GM11168 (cell line): ENCODE results near the gene TMC8.
"Not testable (repeated sequence)": the region's sequence is repeated elsewhere in the genome, so short reads cannot be mapped to it uniquely, and the experiment has no call there.

ENCODE experiments used
- in situ Hi-C: fragments of 300-500 bp; cut with MboI; formaldehyde crosslinking; loops from one replicate; pipeline ENCODE4 v1.12.0; 2022; ENCODE audit warnings: low sequenced_read_pairs; ENCODE audit not compliant: unreplicated experiment

TMC8 gene

GRCh38 chr17:78130437-78131101 is at the start of gene TMC8:
Gene TMC8, plus strand, starts transcription at chr17:78130771. Its CDS starts 818 bp downstream, at chr17:78131589.
- in situ Hi-C loops: loop anchor here (5.0 kb wide), 1 partner anchor 42 kb away; no protein-coding TSS in a partner anchor

DNA sequence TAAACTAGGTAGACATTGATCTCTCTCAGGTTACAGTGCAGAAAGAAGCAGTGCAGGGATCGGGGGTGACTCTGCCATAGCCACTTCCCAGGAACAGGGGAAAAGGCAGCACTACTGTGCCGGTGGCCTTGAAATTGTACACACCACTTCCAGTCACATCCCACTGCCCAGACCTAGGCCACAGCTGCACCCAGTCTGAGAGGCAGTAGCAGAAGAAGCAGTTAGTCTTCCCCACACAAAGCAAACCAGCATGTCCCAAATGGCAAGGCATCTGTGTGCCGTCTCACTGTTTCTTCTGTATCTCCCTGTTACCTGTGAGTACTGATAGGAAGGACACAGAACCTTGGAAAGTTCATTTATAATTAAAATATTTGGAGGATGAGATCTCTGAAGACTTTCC is 49.0 kb upstream of the TMC8 start:
- in situ Hi-C loops: no loop called here

DNA sequence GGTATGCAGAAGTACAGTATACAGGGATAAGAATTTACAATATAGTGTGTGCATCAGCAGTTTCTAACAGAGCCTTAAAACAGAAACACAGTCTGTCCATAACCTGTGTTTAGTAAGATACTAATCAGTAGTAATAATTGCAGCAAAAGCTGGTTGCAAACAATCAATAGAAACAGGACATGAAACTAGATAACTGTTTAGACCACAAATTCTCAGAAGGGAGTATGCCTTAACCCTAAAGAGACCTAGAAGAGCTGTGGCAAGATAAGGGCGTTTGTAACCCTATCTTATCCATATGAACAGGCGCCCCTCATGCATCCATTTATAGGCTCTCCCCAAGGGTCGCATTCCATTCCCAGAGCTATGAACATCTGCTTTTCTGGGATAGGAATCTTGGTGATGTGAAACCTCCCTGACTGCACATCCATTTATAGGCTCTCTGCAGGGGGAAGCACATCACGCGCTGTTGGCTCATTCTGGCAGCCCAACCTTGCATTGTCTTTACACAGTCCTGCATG is 48.2 kb upstream of the TMC8 start:
- in situ Hi-C loops: not testable (repeated sequence)

DNA sequence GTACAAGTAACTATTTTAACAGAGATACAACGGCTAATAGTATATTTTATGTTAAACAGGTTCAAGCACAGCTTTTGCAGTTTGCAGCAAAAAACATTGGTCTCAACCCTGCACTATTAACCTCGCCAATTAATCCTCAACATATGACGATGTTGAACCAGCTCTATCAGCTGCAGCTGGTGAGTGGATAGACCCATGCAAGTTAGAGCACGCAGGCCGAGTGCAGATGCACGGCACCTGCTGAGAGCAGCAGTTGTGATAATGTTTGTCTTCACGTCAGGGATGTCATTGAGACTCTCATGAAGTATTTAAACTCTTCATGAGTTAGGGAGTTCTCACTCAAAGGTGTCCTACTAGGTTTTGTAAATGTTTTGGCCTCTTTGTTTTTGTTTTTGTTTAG is 47.6 kb upstream of the TMC8 start:
- in situ Hi-C loops: no loop called here

- in situ Hi-C loops: no loop called here
These were observed 43.8 kb upstream of the TMC8 start for GRCh38 chr17:78086740-78087139.

- in situ Hi-C loops: no loop called here
These were observed 42.0 kb upstream of the TMC8 start for GRCh38 chr17:78088529-78088928.

GRCh38 chr17:78089576-78090281 is 40.8 kb upstream of the TMC8 start:
- in situ Hi-C loops: no loop called here

- in situ Hi-C loops: no loop called here
These were observed 37.7 kb upstream of the TMC8 start for GRCh38 chr17:78092794-78093324.

- in situ Hi-C loops: no loop called here
These were observed 35.5 kb upstream of the TMC8 start for GRCh38 chr17:78095035-78095434.

DNA sequence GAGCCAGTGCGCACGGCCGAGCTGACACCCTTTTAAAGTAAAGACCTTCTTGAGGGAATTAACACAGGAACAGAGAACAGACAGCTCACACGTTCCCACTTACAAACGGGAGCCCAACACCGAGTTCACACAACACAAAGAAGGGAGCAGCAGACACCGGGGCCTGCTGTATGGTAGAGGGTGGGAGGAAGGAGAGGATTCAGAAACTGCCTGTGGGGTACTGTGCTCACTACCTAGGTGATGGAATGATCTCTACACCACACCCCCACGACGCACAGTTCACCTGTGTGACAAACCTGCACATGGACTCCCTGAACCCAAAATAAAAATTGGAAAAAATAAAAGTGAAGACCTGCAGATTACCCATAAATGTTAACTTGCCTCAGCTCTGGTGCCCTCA is 34.5 kb upstream of the TMC8 start:
- in situ Hi-C loops: no loop called here

- in situ Hi-C loops: no loop called here
These were observed 29.5 kb upstream of the TMC8 start for GRCh38 chr17:78101112-78101511.

- in situ Hi-C loops: no loop called here
These were observed 29.0 kb upstream of the TMC8 start for GRCh38 chr17:78101542-78101941.

DNA sequence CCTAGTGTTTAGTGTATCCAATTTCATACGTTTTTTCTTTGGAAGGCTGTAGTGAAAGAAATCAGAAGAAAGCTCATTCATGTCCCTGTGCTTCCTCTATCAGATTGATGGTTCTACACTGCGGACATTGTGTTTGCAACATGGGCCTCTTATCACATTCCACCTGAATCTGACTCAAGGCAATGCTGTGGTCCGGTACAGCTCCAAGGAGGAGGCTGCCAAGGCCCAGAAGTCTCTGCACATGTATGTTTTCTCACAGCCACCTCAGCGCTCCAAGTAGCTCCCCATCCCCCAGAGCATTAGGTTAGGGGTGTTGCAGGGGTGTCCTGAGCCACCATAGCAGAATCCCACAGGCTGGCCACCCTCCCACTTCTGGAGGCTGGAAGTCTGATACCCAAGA is 27.3 kb upstream of the TMC8 start:
- in situ Hi-C loops: no loop called here

DNA sequence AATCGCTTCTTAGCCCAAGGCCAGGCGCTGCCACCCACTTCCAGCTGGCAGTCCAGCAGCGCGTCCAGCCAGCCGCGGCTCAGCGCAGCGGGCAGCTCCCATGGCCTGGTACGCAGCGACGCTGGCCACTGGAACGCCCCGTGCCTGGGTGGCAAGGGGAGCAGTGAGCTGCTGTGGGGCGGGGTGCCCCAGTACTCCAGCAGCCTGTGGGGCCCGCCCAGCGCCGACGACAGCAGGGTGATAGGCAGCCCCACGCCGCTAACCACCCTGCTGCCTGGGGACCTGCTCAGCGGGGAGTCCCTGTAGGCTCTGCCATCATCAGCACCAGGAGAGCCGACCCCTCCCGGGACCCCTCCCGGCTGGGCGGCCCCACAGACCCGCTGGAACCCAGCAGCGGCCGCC is 26.0 kb upstream of the TMC8 start:
- in situ Hi-C loops: no loop called here

- in situ Hi-C loops: no loop called here
These were observed 25.5 kb upstream of the TMC8 start for GRCh38 chr17:78105101-78105500.

DNA sequence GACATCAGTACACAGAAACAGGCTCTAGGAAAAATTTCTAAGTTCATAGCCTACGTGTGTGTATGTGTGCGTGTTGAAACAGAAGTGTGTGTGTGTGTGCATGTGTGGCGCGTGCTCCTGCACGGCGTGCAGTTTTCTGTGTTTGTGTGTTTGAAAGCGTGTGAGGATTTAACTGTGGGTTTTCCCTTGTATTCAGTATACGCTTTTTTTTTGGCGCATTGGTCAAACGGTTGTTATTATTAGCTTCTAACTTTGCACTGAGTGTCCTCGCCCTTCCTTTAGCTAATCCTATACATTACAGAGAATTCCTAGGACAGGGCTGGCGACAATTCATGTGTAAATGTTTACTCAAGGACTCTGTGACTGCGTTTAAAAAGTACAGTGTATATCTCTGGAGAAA is 25.0 kb upstream of the TMC8 start:
- in situ Hi-C loops: no loop called here

GRCh38 chr17:78106211-78106610 is 24.4 kb upstream of the TMC8 start:
- in situ Hi-C loops: no loop called here

DNA sequence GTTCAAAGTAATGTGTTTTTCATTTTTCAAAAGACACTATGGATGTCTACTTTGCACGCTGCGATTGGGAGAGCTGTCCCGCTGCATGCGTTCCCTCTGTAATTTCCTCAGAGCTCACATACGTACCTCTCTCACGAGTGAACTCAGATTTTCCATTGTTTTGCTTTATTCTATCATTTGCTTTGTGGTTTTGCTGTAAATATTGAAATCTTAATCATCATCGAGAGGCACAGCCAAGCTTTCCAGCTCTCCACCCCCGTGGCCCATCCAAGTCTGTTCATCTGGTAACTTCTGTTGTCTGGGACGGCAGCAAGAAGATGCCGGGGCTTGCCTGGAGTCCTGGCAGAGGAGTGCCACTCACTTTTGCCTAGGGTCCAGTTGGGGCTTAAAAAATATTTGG is 23.1 kb upstream of the TMC8 start:
- in situ Hi-C loops: no loop called here

GRCh38 chr17:78107976-78108725 is 22.4 kb upstream of the TMC8 start:
- in situ Hi-C loops: no loop called here

DNA sequence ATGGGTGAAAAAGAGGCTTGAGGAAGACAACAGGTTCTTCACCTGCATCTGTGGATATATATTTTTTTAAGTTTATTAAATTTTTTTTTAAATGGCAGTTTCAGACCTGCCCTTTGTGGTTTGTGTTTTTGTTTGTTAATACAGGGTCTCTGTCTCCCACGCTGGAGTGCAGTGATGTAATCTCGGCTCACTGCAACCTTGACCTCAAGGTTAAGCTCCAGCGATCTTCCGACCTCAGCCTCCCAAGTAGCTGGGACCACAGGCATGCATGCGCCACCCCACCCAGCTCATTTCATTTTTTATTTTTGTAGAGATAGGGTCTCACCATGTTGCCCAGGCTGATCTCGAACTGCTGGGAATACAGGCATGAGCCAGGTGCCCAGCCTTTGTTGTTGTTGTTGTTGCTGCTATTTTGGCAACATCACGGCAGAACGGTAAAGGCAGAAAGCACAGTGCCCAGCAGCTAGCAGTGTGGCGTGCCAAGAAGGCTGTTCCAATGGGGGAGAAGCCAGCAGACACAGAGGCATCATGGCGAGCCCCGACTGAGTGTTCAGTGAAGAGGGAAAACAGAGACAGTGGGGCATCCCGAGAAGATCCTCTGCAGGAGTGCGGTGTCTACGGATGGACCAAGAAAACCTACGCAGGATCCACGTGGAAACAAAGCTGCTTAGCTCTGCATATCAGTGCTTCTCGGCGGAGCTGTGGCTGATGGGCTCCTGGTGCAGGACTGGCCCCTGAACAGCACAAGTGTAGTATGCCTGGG is 21.7 kb upstream of the TMC8 start:
- in situ Hi-C loops: no loop called here
